NCI-H2196 (cell line): ENCODE measurements around the gene LPO.
A peak's percentile ranks its signal among the peaks of the same experiment; 100 is the strongest.

Experiments used
- DNase-seq: peaks from one replicate; lab custom pipeline; 2025; ENCODE audit not compliant: unreplicated experiment; lab: John Stamatoyannopoulos, UW

LPO gene

DNA sequence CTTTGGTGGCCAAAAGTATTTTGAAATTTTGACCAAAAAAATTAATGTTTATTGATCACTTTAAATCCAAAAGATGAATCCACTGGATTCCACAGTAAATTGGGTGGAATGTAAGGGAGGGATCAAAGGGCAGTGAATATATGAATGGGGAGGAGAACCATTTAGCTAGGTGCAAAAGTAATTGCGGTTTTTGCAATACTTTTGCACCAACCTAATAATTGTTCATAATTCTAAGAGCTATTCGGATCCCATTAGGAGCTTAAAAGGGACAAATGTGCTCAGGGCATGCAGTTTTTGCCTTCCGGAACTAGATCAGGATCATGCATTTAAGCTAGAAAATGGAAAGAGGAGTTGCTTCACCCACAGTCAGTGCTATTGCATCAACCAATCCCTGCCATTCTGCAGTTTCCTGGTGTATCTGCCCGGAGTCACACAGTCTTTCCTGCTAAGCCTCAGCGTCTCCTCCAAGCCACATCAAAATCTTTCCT, at the start of gene LPO:
Gene LPO, plus strand, starts transcription at position 438 of the 488 bp plus-strand sequence. CDS start 4,396 bp downstream, outside the sequence.
- no peak for DNase-seq

DNA sequence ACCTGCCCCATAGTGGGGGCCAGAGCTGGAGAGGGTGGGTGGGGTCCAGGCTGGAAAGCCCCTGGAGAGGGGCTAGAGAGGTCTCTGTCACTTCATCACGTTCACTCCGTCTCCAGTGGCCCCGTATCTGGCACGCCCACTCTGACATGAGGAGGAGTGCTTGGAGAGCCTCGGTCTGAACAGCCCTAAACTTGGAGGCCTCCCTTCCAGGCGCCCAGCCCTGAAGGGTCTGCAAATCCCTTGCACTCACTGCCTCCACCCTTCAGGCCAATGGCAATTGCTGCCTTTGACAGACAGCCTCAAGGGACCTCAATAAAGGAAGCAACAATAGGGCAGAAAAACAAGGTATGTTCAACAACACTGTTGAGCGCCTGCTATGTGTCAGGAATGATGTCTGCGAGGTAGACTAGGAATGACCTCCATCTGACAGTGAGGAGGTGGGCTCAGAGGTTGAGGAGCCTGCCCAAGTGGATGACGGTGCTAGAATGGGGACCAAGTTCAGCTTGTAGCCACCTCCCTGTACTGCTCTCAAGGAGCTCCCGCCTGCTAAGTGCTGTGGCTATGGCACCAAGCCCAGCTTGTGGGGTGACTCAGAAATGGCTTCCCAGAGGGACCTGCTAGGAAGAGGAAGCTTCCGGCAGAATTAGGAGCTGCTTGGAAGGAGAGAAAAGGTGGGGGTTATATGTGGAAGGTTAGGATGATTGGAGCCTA, 48.8 kb upstream of the LPO start:
- DNase-seq = peak; percentile 57

- no peak for DNase-seq
These were observed 47.0 kb upstream of the LPO start for GRCh38 chr17:58191241-58191896.

GRCh38 chr17:58192612-58193011, 45.8 kb upstream of the LPO start, which contains the start of gene EPX:
TSS of gene EPX (plus strand) at chr17:58192726. CDS start at chr17:58192847, 121 bp downstream.
- DNase-seq = no peak

DNA sequence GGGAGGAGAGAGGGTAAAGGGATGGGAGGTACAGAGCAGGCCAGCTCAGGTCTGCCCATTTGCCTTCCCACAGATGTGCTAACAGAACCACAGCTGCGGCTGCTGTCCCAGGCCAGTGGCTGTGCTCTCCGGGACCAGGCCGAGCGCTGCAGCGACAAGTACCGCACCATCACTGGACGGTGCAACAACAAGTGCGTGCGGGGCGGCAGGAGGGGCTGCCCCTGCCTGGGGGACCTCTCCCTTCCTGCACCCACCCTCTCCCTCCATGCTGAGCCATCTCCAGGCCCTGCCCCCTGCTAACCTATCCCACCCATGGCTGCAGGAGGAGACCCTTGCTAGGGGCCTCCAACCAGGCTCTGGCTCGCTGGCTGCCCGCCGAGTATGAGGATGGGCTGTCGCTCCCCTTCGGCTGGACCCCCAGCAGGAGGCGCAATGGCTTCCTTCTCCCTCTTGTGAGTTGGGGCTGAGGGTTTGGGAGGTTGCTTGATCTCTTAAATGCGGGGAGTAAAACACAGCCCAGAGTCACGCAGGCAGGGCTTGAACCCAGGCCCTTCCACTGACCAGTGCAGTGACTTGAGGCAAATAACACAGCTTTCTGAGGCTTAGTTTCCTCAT, 44.6 kb upstream of the LPO start:
- no peak for DNase-seq

GRCh38 chr17:58195518-58196123, 42.8 kb upstream of the LPO start:
- no peak for DNase-seq

GRCh38 chr17:58196610-58197009, 41.8 kb upstream of the LPO start:
- DNase-seq = no peak

- peak; percentile 54 for DNase-seq
These were observed 38.3 kb upstream of the LPO start for GRCh38 chr17:58200024-58200633.

- no peak for DNase-seq
These were observed 35.5 kb upstream of the LPO start for GRCh38 chr17:58202859-58203258.

DNA sequence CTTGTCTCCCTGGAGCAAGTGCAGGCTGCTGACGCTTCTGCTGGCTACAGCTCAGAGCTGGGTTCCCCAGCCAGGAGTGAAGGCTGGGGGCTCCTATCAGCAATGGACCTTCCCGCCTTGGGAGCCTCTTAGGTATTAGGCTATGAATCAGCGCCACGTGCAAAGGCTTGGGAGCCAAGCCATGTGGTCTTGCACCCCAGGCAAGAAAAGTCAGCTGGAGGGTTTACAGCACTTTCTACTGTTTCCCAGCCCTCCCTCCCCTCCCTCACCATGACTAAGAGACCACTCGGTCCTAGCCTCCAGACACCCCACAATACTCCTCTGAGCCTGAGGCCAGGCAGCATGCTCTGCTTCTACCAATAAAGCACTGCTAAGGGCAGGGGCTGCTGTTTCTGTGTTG, 33.6 kb upstream of the LPO start:
- DNase-seq = no peak

DNA sequence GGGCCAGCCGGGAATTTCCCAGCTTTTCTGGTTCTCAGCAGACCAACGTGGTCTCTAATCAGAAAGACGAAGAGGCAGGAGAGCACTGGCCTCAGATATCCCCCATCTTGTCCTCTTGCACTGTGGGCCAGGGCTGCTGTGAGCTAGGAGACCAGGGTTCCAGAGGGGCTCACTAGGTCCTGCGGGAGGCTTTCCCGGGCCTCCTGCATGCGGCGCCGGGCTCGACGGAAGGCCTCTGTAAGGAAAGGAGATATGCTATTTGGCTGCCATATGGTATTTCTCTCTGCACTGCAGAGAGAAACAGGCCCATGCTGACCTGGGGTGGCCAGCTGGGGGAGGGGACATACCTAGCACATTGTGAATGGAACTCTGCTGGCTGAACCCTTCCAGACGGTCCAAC, 32.4 kb upstream of the LPO start:
- no peak for DNase-seq

DNA sequence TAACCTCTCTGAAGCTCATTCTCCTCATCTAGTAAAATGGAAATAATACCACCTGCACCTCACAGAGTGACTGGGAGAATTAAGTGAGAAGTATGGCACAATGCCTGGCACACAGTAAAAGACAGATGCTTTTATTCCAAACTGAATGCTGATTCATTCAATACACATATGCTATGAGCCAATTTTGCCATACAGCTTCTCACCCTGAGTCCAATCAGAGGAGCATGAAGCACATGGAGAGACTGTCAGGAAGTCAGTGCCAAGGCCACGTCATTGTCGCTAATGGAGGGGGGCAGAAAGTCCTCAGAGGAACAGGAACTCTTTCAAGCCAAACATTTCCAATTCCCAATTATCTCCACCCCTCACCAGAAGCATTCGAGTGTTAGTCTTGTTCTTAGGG, 30.9 kb upstream of the LPO start:
- DNase-seq = no peak

DNA sequence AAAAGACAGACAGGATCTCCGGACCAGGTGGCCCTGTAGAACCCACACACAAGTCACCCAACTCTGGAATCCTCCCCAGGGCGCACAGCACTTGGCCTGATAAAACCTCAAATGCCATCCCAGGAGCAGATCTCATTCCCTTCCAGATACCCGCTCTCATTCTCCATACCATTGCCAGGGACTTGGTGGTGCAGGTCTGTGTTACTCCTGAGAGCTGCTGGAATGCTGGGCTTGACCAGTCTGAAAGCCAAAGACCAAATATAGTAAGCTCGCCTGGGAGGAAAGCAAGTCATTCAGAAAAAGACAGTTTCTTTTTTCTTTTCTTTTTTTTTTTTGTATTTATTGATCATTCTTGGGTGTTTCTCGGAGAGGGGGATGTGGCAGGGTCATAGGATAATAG, 30.0 kb upstream of the LPO start:
- DNase-seq = no peak

DNA sequence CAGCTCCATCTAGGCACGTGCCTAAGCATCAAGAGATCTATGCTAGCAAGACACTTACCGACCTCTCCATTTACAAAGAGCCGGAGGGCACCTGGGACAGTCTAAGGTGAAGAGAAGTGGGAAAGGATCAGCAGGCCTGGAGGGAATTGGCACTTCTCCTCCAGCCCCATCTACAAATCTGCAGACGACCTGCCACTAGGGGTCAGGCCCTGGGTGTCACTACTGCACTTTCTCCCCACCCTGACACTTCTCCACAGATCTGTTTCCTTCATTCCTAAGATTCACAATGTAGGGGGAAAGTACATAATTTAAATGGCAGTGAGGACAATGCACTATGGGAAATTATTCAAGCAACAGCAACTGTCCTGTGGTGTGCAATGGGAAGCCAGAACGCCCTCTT, 27.5 kb upstream of the LPO start:
- no peak for DNase-seq

DNA sequence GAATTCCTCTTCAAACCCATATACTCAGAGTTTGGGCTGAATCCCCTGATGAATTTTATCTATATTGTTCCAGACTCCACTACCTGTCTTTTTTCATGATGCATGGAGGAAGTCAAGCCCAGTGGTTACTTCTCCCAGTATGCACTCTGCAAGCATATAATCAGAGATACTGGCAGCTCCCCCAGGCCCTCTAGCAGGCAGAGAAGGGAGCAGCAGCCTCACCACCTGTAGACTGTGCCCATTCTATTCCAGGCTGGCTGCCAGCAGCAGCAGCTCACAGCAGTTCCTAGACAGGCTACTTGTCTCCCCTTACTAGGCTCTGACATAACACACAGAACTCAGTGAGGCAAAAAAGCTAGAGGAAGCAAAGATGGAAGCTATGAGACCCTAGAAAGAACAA, 22.7 kb upstream of the LPO start:
- peak; percentile 19 for DNase-seq

GRCh38 chr17:58217766-58218165, 20.6 kb upstream of the LPO start:
- DNase-seq = no peak

- peak; percentile 95 for DNase-seq
These were observed 19.2 kb upstream of the LPO start, which contains the start of gene MKS1 for GRCh38 chr17:58219007-58219788. TSS of gene MKS1 (minus strand) at chr17:58219255. CDS start at chr17:58219230, 25 bp downstream.

- DNase-seq = no peak
These were observed 18.6 kb upstream of the LPO start for GRCh38 chr17:58219789-58220183.

DNA sequence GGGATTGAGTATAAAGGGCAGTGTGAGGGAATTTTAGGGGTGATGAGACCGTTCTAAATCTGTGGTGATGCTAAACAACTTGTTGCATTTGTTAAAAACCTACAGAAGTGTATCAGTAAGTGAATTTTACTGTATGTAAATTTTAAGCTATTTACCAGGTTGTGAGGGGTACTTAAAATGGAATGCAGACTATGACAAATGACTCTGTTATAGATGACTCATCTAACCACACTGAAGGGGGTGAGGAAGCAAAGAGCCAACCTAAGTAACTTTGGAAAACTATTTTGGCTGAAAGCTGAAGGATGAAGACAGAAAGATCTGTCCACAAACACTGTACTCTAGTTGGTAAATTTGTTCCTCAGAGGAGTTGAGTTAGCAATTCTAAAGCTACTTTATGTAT, 14.1 kb upstream of the LPO start:
- no peak for DNase-seq

DNA sequence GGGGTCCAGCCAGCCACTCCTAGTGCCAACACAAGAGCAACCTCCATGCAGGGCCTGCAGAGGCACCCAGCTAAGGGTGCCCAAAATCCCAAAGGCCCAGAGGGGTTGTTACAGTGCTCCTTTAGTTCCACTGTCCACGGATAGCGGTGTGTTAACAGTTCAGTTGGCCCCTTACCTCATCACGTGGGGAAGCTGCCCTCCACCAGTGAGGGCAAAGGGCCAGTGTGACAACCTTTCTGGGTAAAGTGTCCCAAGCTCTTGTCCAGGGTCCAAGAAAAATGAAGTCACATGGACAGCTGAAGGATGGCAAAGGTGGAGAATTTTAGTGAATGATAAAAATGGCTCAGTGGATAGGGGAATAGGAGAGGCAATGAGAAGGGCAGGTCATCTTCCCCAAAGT, 10.7 kb upstream of the LPO start:
- DNase-seq = no peak
